Type B pancreatic cell (in vitro differentiated cells): ENCODE data around the gene CAMK2A. TPM values are rescaled to one million over a fixed set of nuclear protein-coding genes. Genes with fewer than 3 reads are reported as not detected.

Experiments used
- DNase-seq: peaks from one replicate; pipeline ENCODE4 v3.0.0; 2021; ENCODE audit warnings: mixed read lengths; ENCODE audit not compliant: unreplicated experiment; ENCODE audit errors: extremely low spot score
- H3K27ac Mint-ChIP-seq: 2 replicates; pipeline ENCODE4 v1.8.0; 2021; ENCODE audit warnings: mild to moderate bottlenecking, mixed read lengths
- H3K27me3 Mint-ChIP-seq: 2 replicates; pipeline ENCODE4 v1.8.0; 2021; ENCODE audit warnings: mixed read lengths
- H3K36me3 Mint-ChIP-seq: 2 replicates; pipeline ENCODE4 v1.8.0; 2021; ENCODE audit warnings: mixed read lengths
- H3K4me1 Mint-ChIP-seq: one replicate; pipeline ENCODE4 v1.8.0; 2021; ENCODE audit warnings: mixed read lengths; ENCODE audit not compliant: unreplicated experiment
- H3K4me3 Mint-ChIP-seq: 2 replicates; pipeline ENCODE4 v1.8.0; 2021; ENCODE audit warnings: mild to moderate bottlenecking, mixed read lengths
- H3K9me3 Mint-ChIP-seq: 2 replicates; pipeline ENCODE4 v1.8.0; 2021; ENCODE audit warnings: mixed read lengths
- CTCF ChIP-seq: fragments of 200-600 bp; sonication (generic); conservative IDR thresholded peaks from 2 replicates; pipeline ENCODE4 v1.5.0; 2021; ENCODE audit warnings: antibody characterized with exemption, mild to moderate bottlenecking
- total RNA-seq: library from RNA; stranded (reverse); gene quantifications from 2 replicates; pipeline ENCODE4 v1.2.1, GENCODE V29; 2021; ENCODE audit warnings: low replicate concordance

The CAMK2A gene
- total RNA-seq, 1 donor from 2014 or later: 3.7 TPM

- no peak for TF ChIP-seq CTCF
- H3K4me1 Mint-ChIP-seq: peaks cover 29% of the 10 kb centered on the region
- H3K4me3 Mint-ChIP-seq: no peak overlapping the region
- DNase-seq: no peak
- H3K27ac Mint-ChIP-seq: no peak overlapping the region
- no peaks in the 10 kb centered on the region for H3K27me3 Mint-ChIP-seq
- H3K36me3 Mint-ChIP-seq: no peaks in the 10 kb centered on the region
- no peaks in the 10 kb centered on the region for H3K9me3 Mint-ChIP-seq
Measured at GRCh38 chr5:150210644-150211043, 78.9 kb downstream of the CAMK2A start.

GRCh38 chr5:150209099-150209635 lies 80.4 kb downstream of the CAMK2A start:
- H3K36me3 Mint-ChIP-seq: no peaks in the 10 kb centered on the region
- H3K27ac Mint-ChIP-seq: no peak overlapping the region
- H3K4me3 Mint-ChIP-seq: no peak overlapping the region
- peaks cover 24% of the 10 kb centered on the region for H3K4me1 Mint-ChIP-seq
- TF ChIP-seq CTCF: no peak
- H3K27me3 Mint-ChIP-seq: no peaks in the 10 kb centered on the region
- H3K9me3 Mint-ChIP-seq: no peaks in the 10 kb centered on the region
- no peak for DNase-seq

- no peak for TF ChIP-seq CTCF
- DNase-seq: no peak
- Mint-ChIP-seq H3K27me3 (no peaks in the 10 kb centered on the region), H3K4me1 (peaks cover 18% of the 10 kb centered on the region), H3K36me3 (no peaks in the 10 kb centered on the region), H3K27ac (no peak overlapping the region), H3K9me3 (no peaks in the 10 kb centered on the region), H3K4me3 (no peak overlapping the region)
Measured at GRCh38 chr5:150208187-150209098, 81.1 kb downstream of the CAMK2A start.

- Mint-ChIP-seq H3K9me3 (no peaks in the 10 kb centered on the region), H3K36me3 (no peaks in the 10 kb centered on the region), H3K27me3 (no peaks in the 10 kb centered on the region), H3K4me1 (peaks cover 11% of the 10 kb centered on the region), H3K27ac (no peak overlapping the region), H3K4me3 (no peak overlapping the region)
- no peak for TF ChIP-seq CTCF
- no peak for DNase-seq
Measured at GRCh38 chr5:150206779-150207115, 82.8 kb downstream of the CAMK2A start.

- H3K27me3 Mint-ChIP-seq: no peaks in the 10 kb centered on the region
- no peaks in the 10 kb centered on the region for H3K36me3 Mint-ChIP-seq
- no peaks in the 10 kb centered on the region for H3K9me3 Mint-ChIP-seq
- no peak overlapping the region for H3K4me3 Mint-ChIP-seq
- TF ChIP-seq CTCF: no peak
- no peak overlapping the region for H3K27ac Mint-ChIP-seq
- peaks cover 10% of the 10 kb centered on the region for H3K4me1 Mint-ChIP-seq
- DNase-seq: no peak
Measured at GRCh38 chr5:150206098-150206778, 83.3 kb downstream of the CAMK2A start.
